ENCODE results near the gene SACM1L.

SACM1L gene

DNA sequence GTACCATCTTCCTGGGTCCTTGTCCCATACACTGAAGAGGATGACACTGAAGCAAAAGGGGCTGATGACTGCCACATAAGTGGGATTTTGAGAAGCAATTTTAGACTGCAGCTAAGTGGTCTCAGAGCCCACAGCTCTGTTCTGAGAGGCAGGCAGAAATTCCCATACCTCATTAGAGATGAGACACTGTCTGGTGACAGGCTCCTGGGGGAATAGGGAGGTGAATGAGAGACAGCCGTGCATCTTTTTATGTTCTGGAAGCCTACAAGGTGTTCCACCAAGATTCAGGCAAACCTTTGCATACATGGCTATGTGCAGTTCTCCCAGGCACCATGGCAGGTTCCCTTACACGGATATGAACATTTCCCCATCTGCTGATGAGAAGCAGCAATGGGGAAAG, 47.4 kb upstream of the SACM1L start:
- DNase-seq (no peak), ATAC-seq (ENCODE audit: insufficient read depth, low read depth) (no peak)
- TF ChIP-seq EZH2 (IDR thresholded peaks at IDR 0.05; ENCODE audit: borderline replicate concordance, low read depth, low read length, severe bottlenecking), result no peak
- TF ChIP-seq, protein P1, sequence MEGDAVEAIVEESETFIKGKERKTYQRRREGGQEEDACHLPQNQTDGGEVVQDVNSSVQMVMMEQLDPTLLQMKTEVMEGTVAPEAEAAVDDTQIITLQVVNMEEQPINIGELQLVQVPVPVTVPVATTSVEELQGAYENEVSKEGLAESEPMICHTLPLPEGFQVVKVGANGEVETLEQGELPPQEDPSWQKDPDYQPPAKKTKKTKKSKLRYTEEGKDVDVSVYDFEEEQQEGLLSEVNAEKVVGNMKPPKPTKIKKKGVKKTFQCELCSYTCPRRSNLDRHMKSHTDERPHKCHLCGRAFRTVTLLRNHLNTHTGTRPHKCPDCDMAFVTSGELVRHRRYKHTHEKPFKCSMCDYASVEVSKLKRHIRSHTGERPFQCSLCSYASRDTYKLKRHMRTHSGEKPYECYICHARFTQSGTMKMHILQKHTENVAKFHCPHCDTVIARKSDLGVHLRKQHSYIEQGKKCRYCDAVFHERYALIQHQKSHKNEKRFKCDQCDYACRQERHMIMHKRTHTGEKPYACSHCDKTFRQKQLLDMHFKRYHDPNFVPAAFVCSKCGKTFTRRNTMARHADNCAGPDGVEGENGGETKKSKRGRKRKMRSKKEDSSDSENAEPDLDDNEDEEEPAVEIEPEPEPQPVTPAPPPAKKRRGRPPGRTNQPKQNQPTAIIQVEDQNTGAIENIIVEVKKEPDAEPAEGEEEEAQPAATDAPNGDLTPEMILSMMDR (IDR thresholded peaks at IDR 0.05; ENCODE audit: borderline replicate concordance, extremely low read depth, low read length, poor library complexity, severe bottlenecking), result no peak
- Histone ChIP-seq H3K4me3 (ENCODE audit: low read depth in 1 of 2, low read length in 2 of 2) (no peak overlapping the region), H3K27me3 (ENCODE audit: insufficient read depth, low read length, poor library complexity) (no peaks in the 10 kb centered on the region), H3K9me3 (ENCODE audit: insufficient read depth, low read length, severe bottlenecking) (no peaks in the 10 kb centered on the region), H3K27ac (ENCODE audit: low read length) (no peak overlapping the region), H3K4me1 (ENCODE audit: insufficient read depth, low read length) (no peaks in the 10 kb centered on the region), H3K79me2 (ENCODE audit: insufficient read depth, low read length) (peaks cover 83% of the 10 kb centered on the region), H3K36me3 (ENCODE audit: insufficient read depth, low read length) (peaks cover 63% of the 10 kb centered on the region), H3K4me2 (ENCODE audit: insufficient read depth, low read length) (no peak overlapping the region), H4K20me1 (ENCODE audit: insufficient read depth, low read length) (peaks cover 34% of the 10 kb centered on the region), H2AFZ (ENCODE audit: low read depth, low read length) (no peak overlapping the region), H3K9ac (ENCODE audit: low read depth, low read length) (no peak overlapping the region)

DNA sequence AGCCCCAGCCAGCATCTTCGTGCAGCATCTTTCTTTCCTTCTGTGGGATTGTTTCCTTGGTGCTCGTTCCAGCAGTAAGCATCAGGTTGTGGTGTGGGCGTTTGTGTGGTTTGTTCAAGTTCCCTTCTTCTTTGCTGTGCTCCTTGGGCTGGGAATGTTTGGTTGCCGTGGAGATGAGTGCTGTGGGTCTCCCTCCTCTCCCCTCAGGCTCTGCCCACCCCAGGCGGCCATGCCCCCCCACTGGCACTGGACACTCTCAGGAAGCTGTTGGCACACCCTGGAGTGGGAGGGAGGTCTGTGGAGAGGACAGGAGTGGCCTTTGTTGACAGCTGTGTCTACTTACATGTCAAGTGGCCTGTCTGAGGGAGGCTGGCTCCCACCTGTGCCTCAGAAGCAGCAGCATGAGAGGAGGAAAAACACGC, 46.5 kb upstream of the SACM1L start:
- no peak overlapping the region for H3K27ac ChIP-seq (ENCODE audit: low read length)
- peaks cover 63% of the 10 kb centered on the region for H3K36me3 ChIP-seq (ENCODE audit: insufficient read depth, low read length)
- H3K9me3 ChIP-seq (ENCODE audit: insufficient read depth, low read length, severe bottlenecking), result no peaks in the 10 kb centered on the region
- H3K9ac ChIP-seq (ENCODE audit: low read depth, low read length), result no peak overlapping the region
- H2AFZ ChIP-seq (ENCODE audit: low read depth, low read length), result no peak overlapping the region
- no peak for TF ChIP-seq EZH2 (IDR thresholded peaks at IDR 0.05; ENCODE audit: borderline replicate concordance, low read depth, low read length, severe bottlenecking)
- TF ChIP-seq, protein P1 (IDR thresholded peaks at IDR 0.05; ENCODE audit: borderline replicate concordance, extremely low read depth, low read length, poor library complexity, severe bottlenecking), result no peak
- no peak overlapping the region for H3K4me3 ChIP-seq (ENCODE audit: low read depth in 1 of 2, low read length in 2 of 2)
- no peaks in the 10 kb centered on the region for H3K4me1 ChIP-seq (ENCODE audit: insufficient read depth, low read length)
- peaks cover 89% of the 10 kb centered on the region for H3K79me2 ChIP-seq (ENCODE audit: insufficient read depth, low read length)
- H3K4me2 ChIP-seq (ENCODE audit: insufficient read depth, low read length), result no peak overlapping the region
- peaks cover 34% of the 10 kb centered on the region for H4K20me1 ChIP-seq (ENCODE audit: insufficient read depth, low read length)
- no peaks in the 10 kb centered on the region for H3K27me3 ChIP-seq (ENCODE audit: insufficient read depth, low read length, poor library complexity)
- DNase-seq (no peak), ATAC-seq (ENCODE audit: insufficient read depth, low read depth) (no peak)

DNA sequence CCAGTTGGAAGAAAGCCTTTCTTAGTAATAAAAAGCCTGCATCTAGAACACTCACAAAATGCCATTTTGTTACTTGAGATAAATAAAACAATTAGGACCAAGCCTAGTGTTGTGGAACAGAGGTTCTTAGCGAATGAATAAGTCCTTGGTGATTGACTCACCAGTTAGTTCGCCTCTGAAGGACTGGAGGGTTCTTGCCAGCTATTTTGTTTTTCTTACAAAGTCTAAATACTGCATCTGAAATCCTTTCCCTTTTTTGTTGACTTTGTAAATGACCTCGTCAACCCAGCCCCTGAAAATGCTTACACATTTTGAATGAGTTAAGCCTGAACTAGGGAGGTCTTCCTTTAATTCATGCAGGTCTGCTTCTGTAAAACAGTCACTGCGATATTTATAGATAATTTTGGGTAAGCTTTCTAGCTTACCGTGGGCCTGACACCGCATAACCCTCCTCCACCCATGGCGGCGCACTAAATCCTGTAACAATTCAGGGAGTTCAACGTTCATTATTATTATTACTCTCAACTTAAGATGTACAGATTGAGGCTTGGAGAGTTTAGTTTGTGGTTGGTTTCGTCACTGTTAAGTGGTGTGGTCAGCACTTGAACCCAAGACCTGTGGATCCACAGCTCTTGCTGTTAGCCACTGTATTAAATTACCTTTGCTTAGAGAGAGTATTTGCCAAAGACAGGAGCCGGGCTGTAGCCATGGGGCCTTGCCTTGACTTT, 45.0 kb upstream of the SACM1L start:
- Histone ChIP-seq H3K79me2 (ENCODE audit: insufficient read depth, low read length) (peaks cover 92% of the 10 kb centered on the region), H3K27ac (ENCODE audit: low read length) (no peak overlapping the region), H3K9me3 (ENCODE audit: insufficient read depth, low read length, severe bottlenecking) (no peaks in the 10 kb centered on the region), H3K36me3 (ENCODE audit: insufficient read depth, low read length) (peaks cover 56% of the 10 kb centered on the region), H3K4me3 (ENCODE audit: low read depth in 1 of 2, low read length in 2 of 2) (no peak overlapping the region), H2AFZ (ENCODE audit: low read depth, low read length) (no peak overlapping the region), H3K9ac (ENCODE audit: low read depth, low read length) (no peak overlapping the region), H3K27me3 (ENCODE audit: insufficient read depth, low read length, poor library complexity) (no peaks in the 10 kb centered on the region), H4K20me1 (ENCODE audit: insufficient read depth, low read length) (peaks cover 34% of the 10 kb centered on the region), H3K4me2 (ENCODE audit: insufficient read depth, low read length) (no peak overlapping the region), H3K4me1 (ENCODE audit: insufficient read depth, low read length) (no peaks in the 10 kb centered on the region)
- ATAC-seq (ENCODE audit: insufficient read depth, low read depth) (no peak), DNase-seq (no peak)
- TF ChIP-seq, protein P1 (IDR thresholded peaks at IDR 0.05; ENCODE audit: borderline replicate concordance, extremely low read depth, low read length, poor library complexity, severe bottlenecking), result no peak
- no peak for TF ChIP-seq EZH2 (IDR thresholded peaks at IDR 0.05; ENCODE audit: borderline replicate concordance, low read depth, low read length, severe bottlenecking)
